SK-N-MC (cell line): ENCODE data around the gene ADAMTS17.

ENCODE experiments used
- EZH2 ChIP-seq: fragments of 200-600 bp; sonication (generic); IDR thresholded peaks from one replicate; pipeline ENCODE4 v1.6.1; 2017; ENCODE audit warnings: antibody characterized with exemption
- POLR2AphosphoS5 ChIP-seq: IDR thresholded peaks from 2 replicates; pipeline ENCODE4 v1.6.1; 2012; ENCODE audit warnings: mild to moderate bottlenecking, low read depth, low read length, borderline replicate concordance

- no peak for TF ChIP-seq POLR2AphosphoS5
- no peak for TF ChIP-seq EZH2
Measured at GRCh38 chr15:100180921-100181320, 160.9 kb downstream of the ADAMTS17 start.
